GM12875 (cell line): ENCODE measurements around the gene KCNJ6.

Experiments
- H3K4me3 ChIP-seq: one replicate; pipeline ENCODE4 v1.5.1; 2011; ENCODE audit warnings: low read depth, low read length, control low read depth
- CTCF ChIP-seq: IDR thresholded peaks from 2 replicates; pipeline ENCODE4 v1.5.1; 2011; ENCODE audit warnings: low read depth, mild to moderate bottlenecking, control low read depth, inconsistent platforms, low read length, moderate library complexity, borderline replicate concordance; ENCODE audit not compliant: insufficient read depth

Gene KCNJ6

GRCh38 chr21:37568916-37569315 lies 347.3 kb downstream of the KCNJ6 start:
- TF ChIP-seq CTCF: no peak
- no peak overlapping the region for H3K4me3 ChIP-seq

GRCh38 chr21:37568415-37568814 lies 347.8 kb downstream of the KCNJ6 start:
- H3K4me3 ChIP-seq: no peak overlapping the region
- TF ChIP-seq CTCF: no peak

GRCh38 chr21:37566790-37567615 lies 349.3 kb downstream of the KCNJ6 start:
- no peak overlapping the region for H3K4me3 ChIP-seq
- no peak for TF ChIP-seq CTCF

- H3K4me3 ChIP-seq: no peak overlapping the region
- TF ChIP-seq CTCF: no peak
Observed at GRCh38 chr21:37565530-37566223, 350.6 kb downstream of the KCNJ6 start.

GRCh38 chr21:37564924-37565529 lies 351.2 kb downstream of the KCNJ6 start:
- H3K4me3 ChIP-seq: no peak overlapping the region
- no peak for TF ChIP-seq CTCF

GRCh38 chr21:37564341-37564923 lies 351.8 kb downstream of the KCNJ6 start:
- TF ChIP-seq CTCF: no peak
- H3K4me3 ChIP-seq: peak overlapping the region; percentile 90
